ENCODE data around the gene ANKFN1.

Gene ANKFN1

GRCh38 chr17:56521414-56522141 is 368.3 kb downstream of the ANKFN1 start:
- DNase-seq = no peak

DNA sequence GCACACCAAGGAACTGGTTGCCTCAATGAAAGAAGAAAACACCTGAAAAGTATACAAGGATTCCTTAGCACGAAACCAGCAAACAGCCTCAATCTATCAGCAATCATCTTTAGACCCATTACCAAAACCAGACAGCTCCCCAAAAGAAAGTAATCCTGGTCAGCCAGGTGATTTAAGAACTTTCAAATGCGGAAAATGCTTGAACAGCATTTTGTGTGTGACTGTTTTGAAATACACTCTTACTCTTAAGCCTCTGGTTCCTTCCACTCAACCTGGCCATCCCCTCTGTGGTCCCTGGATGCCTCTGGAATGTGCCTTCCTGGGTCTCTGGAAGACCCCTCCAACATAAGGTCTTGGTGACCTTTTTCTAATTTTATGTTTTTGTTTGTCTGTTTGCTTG is 369.8 kb downstream of the ANKFN1 start:
- DNase-seq = no peak

DNA sequence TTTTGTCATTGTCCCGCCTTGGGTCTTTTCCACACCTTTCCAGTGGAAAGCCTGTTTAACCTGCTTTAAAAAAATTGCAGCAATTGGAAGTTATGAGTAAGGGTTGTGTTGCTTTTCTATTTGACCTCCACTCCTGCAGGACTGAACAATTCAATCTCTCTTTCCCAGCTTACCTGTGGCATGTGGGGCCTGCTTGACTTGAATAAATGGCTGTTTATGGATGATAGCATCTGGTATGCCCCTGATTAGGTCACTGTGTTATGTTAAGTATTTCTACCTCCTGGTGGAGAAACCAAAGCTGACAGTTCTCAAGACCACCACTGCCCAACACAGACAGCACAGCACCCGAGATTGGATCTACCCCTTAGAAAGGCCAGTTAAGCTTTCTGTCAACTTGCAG is 375.4 kb downstream of the ANKFN1 start:
- DNase-seq = no peak

DNA sequence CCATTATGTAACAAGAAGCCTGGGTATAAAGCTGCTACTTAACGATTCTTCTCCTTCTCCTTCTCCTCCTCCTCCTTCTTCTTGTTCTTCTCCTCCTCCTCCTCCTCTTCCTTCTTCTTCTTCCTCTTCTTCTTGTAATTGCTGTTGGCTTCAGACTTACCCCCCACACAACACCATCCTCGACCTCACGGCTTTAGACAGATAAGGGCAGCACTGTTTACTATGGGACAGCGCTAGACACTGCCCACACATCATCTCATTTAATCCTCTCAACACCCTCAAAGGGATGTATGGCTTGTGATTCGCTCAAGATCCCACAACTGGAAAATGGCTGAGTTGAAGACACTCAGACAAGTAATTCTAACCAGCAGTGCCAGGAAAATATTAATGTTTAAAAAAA is 379.7 kb downstream of the ANKFN1 start:
- DNase-seq = no peak

DNA sequence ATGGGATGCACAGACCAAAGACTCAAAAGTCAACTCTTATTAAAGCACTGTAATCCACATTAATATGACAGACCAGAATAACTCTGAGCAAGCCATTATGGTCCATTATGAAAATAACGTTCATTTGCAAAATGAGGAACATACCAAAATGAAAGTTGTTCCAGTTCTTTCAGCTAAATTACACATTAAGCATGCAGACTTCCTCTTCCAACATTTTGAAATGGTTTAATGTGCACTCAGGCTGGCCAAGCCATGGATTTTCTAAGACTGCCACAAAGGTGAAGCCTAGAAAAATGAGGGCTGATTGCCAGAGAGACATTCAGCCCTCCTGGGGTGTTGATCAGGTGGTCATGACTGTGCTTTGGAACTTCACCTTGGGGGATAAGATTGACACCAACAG is 383.5 kb downstream of the ANKFN1 start:
- DNase-seq = no peak

- DNase-seq = no peak
These were observed 387.6 kb downstream of the ANKFN1 start for GRCh38 chr17:56540836-56541235.

DNA sequence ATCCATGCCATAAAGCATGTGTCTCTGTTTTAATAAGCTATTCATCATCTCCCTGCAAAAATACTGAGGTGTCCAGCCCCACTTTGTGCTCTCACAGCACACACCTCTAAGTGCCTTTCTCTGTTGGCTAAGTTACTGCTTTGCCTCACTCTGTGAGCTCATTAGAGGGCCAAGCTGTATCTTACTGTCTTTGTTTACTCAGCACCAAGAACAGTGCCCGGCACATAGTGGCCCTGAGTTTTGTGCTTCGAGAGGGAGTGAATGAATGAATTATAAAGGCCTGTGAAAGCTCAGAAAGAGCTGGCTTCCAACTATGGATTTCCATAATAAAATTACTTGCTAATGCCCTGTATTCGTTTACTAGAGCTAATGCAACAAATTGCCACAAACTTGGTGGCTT is 390.0 kb downstream of the ANKFN1 start:
- DNase-seq = no peak

GRCh38 chr17:56545106-56545505 is 391.8 kb downstream of the ANKFN1 start:
- DNase-seq = no peak

- DNase-seq = no peak
These were observed 392.7 kb downstream of the ANKFN1 start for GRCh38 chr17:56545930-56546329.

GRCh38 chr17:56548661-56549060 is 395.4 kb downstream of the ANKFN1 start:
- no peak for DNase-seq

GRCh38 chr17:56549501-56549900 is 396.2 kb downstream of the ANKFN1 start:
- DNase-seq = no peak

DNA sequence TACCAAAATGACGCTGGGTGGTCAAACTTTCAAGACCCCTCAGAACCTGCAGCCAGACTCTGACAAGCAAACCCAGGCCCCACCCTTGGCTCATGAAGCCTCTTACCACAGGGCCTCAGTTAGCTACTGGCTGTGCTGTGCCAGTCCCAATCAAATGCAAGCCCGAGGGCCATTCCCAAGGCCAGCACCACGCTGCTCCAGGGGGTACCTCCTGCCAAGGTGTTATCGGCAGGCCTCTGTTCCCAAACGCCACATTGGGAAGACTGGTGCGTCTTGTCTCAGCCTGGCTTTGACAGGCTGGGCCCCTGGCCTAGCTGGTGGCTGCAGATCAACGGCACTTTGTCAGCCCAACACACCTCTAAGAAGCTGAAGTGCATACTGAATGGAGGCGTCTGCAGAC is 404.4 kb downstream of the ANKFN1 start:
- no peak for DNase-seq

- no peak for DNase-seq
These were observed 404.8 kb downstream of the ANKFN1 start for GRCh38 chr17:56558088-56558487.

Data from kidney glomerular epithelial cell (primary cell).